OCI-LY3 (cell line): ENCODE results near the gene CLCN4.

Experiments used
- CTCF ChIP-seq: fragments of 200-600, 300-600 bp; sonication (generic); IDR thresholded peaks from 2 replicates; pipeline ENCODE4 v1.5.1; 2014; ENCODE audit warnings: antibody characterized with exemption, low read length, low read depth
- EZH2phosphoT487 ChIP-seq: fragments of 200-600 bp; shearing (Covaris generic); IDR thresholded peaks from 2 replicates; pipeline ENCODE4 v1.6.1; 2018; ENCODE audit warnings: antibody characterized with exemption, mixed run types, low read depth

GRCh38 chrX:10195947-10196346, 39.2 kb downstream of the CLCN4 start:
- no peak for TF ChIP-seq CTCF
- no peak for TF ChIP-seq EZH2phosphoT487
